HG02798 (cell line): ENCODE results near the gene GGA1.

ENCODE experiments used
- ATAC-seq: cut with Tn5 transposase; IDR thresholded peaks from one replicate; pipeline ENCODE4 v1.9.1; 2021; ENCODE audit warnings: mild to moderate bottlenecking; ENCODE audit not compliant: unreplicated experiment, poor library complexity

Gene GGA1, protein sequence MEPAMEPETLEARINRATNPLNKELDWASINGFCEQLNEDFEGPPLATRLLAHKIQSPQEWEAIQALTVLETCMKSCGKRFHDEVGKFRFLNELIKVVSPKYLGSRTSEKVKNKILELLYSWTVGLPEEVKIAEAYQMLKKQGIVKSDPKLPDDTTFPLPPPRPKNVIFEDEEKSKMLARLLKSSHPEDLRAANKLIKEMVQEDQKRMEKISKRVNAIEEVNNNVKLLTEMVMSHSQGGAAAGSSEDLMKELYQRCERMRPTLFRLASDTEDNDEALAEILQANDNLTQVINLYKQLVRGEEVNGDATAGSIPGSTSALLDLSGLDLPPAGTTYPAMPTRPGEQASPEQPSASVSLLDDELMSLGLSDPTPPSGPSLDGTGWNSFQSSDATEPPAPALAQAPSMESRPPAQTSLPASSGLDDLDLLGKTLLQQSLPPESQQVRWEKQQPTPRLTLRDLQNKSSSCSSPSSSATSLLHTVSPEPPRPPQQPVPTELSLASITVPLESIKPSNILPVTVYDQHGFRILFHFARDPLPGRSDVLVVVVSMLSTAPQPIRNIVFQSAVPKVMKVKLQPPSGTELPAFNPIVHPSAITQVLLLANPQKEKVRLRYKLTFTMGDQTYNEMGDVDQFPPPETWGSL

DNA sequence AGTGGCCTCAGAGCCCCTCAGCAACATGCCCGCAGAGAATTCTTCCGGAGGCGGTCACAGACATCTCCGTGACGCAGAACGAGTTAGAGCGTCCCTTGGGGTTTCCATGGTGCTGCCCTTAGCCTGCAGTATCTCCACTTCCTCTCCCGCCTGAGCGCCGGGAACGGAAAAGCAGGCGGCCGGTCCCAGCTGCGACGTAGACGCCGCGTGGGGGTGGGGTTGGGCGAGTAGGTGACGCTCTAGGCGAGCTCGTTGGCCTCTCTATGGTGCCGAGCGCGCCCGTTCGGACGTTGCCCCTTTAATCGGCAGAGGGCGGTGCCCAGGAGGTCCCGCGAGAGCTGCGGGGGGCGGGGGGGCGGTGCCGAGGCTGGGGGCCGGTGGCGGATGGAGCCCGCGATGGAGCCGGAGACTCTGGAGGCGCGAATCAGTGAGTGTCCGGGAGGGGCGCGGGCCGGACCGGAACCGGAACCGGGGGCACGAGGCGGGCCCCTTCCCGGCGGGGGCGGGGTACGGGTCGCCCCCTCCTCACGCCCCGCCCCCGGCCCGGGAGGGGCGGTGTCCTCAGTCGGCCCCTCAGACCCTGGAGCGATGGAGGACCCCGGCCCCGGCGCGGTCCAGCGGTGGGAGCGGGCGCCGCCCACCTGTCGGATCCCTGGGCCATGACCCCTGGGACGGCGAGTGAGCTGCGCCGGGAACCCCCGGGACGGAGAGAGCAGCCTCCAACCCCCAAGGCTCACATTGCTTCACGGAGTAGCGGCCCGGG is at the start of gene GGA1:
GGA1 (plus strand) TSS at position 358 of the 763 bp plus-strand sequence; CDS start at position 385, 27 bp downstream.
- peak; percentile 84 for ATAC-seq

DNA sequence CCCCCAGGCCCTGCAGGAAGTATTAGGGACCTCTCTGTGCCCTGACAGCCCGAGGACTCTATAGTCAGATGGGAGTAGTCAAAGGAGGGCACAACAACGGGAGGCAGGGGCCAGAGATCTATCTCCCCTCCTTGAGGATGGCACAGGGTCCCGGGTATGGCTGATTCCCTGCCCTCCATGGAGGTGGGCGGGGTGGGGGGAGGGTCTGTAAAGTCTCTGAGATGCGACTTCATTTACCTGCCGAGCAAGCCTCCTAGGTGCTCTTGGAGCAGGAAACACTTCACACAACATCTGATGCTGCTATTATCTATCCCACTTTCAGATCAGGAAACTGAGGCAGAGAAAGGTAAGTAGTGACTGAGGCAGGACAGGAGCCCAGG is 49.1 kb upstream of the GGA1 start:
- ATAC-seq = no peak

DNA sequence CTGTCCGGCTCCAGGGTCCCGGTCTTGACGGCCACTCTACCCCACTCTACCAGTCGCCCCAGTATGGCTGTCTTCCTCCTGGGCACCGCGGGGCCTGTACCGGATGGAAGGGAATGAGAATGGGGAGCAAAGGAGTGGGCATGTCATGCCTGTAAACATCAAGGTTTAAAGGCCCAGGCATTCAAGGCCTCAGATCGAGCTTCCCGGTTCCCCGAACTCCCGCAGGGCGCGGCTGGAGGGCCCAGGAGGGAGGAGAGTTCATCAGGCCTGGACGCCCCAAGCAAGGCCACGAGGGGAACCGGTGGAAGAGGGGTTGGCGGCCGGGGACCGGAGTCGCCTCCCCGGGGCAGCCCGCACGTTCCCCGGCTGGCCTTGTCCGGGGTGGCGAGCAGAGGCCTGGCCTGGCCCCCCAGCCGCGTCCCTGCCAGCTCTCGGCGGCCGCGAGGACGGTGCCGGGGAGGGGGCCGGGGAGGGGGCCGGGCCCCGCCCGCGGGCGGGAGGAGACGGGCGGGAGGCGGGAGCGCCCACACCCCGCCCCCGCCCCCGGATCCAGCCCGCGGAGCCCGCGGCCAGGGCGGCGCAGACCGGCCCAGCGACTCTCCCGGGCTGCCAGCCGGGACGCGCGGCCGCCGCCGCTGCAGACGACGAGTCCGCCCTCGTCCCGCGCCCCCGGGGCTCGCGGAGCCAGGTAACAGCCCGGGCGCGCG is 48.6 kb upstream of the GGA1 start, which contains the start of gene CDC42EP1:
CDC42EP1 (plus strand) TSS at position 580 of the 707 bp plus-strand sequence. CDS start 5,870 bp downstream, outside the sequence.
- no peak for ATAC-seq

DNA sequence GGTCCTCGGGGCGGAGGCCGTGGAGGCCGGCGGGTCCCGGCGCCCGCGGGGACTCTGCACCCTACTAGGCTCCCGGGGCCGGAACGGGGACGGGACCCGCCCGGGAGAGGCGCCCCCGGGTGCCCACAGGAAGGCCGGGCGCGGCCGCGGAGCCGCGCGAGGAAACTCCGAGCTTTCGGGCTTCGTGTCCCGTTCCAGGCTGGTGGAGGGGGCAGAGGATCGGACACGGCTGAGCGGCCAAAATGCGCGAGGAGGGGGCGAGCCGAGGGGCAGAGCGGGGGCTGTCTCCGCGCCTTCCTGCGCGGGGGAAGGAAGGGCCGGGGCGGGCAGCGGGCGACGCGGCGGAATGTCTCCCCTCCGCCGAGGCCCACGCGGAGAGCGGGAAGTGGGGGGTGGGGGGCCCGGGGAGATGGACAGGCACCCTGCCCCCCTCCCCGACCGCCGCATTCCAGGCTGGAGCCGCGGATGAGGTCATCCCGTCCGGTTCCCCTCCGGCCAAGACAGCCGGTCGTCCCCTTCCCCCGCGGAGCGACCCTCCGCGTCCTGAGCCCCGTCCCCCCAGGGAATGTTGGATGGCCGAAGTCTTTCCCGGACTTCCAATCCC is 47.9 kb upstream of the GGA1 start:
- no peak for ATAC-seq

DNA sequence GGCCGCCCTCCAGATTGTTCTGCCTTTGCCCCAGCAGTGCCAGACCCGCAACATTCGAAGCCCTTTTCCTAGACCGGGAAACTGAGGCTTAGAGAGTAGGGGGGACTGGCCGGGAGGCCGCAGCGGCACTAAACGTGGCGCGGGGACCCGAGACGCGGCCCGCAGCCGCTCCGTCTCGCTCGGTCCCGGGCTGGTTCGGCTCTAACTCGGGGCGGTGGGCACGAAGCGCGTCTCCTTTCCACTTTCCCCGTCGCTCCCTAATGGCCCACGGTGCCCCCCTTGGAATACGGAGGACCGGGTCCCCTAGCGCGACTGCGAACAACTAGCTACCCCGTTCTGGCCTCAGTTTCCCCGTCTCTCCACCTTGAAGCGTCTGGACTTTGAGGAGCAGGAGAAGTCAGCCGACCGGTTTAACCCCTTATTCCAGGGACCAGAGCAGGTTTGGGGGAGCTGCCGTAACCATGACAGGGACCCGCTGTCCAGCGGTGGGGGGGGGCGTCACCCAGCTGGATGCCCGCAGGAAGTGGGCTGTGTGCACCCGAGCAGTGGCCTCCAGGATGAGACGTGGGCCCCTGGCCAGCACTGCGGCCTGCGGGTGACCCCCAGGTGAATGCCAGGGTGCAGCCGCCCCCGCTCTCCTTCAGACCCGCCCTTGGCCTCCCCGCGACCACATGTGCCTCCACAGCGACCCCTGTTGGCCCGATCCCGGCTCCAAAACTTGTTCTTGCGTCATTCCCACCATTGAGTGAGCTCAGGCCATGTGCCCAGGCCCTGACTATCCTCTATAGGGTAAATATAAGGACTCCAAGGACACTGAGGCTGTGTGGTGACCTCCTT is 47.2 kb upstream of the GGA1 start:
- ATAC-seq = no peak

DNA sequence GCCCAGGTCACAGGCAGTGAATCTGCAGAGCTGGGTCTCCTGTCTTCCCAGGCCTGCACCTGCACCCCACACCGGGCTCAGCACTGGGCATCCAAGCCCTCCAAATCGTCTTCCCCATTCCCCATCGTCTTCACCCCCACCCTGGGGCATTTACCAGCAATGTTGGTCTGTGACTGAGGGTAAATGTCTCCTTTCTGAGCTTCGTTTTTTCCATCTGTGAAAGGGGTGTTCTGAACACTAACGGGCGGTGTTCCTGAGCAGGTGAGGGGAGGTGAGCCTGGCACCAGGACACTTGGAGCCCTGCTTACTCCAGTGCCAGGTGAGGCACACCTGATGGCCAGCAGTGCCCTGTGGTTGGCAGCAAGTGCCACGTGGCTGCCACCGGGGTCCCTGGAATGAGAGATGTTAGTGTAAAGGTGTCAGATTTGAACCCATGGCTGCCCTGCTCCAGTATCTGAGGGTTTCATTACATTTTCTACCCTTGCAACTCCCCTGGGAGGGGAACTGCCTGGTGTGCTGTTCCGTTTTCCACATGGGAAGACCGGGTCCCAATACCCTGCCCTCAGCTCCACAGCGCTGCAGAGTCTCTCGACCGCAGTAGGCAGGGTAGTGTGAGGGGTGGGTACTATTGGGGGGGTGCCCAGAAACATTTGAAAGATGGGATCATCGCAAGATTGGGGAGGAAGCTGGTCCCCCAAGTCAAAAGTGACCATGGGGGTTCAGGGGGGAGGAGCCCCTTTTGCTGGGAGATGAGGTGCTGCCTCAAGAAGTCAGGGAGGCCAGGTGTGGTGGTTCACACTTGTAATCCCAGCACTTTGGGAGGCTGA is 46.4 kb upstream of the GGA1 start:
- ATAC-seq = no peak

DNA sequence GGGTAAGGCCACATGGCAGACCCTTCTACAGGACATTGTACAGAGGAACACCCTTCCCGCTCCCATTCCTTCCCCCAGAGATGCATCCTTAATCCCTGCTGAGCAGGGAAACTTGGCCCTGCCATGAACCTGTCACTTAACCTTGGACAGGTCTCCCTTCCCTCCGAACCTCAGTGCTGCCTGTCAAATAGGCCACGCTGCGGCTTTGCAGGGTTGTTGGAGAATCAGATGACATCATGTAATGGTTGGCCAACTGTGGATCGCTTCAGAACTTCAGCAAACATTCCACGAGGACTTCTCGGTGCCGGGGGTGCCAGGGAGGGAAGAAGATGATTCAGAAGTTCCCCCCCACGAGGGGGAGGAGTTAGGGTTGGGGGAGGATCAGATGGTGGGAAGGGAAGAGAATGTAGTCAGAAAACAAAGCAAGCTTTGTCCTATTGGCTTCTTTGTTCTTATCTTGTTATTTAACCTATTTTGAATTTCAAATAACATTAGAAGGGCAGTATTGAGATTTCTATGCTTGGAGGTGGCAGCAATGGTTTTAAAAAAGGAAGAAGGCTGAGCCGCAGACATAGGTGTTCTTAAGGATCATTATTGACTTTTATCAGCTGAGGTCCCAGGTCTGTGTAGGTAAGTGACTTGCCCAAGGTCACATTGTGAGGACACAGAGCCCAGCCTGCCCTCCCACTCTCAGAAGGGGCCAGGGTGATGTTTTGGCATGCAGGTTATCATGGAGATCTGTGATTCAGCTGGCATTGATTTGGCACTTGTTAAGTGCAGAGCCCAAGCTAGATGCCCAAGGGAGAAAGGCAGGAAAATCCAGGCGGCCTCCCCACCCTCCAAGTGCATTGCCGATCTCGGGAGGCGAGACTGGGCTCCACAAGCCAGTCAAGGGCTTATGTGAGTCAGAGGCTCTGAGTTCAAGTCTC is 45.2 kb upstream of the GGA1 start:
- no peak for ATAC-seq

DNA sequence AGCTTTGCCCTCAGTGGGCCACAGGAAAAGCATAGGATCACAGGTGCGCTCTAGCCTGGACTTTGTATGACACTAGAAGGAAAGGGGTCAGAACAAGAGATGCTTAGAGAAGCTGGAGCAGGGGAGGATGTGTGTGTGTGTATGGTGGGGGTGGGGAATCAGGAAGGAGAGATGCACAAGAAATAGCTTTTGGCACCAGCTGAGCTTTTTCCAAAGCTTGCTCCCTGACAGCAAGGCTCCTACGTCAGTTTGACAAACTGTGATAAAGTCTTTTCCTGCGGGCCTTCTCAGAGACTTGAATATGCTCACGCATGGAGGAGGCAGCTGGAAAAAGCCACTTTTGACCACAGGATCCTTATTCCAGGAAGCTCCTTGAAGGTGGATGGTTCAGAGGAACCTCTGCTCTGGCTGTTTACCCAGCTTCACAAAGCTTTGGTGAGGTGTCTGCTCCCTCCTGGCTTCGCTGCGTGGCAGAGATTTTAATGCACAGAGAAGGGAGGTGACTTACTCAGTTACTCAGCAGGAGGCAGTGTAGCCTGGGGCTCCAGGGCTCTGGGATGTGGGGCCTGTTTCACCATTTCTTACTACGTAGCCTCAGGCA is 44.4 kb upstream of the GGA1 start:
- no peak for ATAC-seq

DNA sequence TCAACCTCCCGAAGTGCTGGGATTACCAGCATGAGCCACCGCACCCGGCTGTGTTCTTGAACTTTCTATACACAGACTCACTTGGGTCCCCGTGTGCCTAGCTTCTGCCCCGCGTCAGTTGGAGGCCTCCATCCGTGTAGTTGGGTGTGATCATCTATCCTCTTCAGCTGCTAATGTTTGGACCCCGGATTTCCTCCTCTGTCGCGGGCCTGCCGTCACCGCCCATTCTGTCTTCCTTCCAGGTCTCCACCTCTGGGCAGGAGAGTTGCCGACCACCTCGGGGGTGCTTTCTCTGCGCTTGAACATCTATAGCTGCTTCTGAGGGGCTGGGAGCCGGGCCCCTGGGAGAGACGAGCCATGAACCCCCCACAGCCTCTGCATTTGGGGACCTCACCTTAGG is 42.8 kb upstream of the GGA1 start:
- no peak for ATAC-seq

DNA sequence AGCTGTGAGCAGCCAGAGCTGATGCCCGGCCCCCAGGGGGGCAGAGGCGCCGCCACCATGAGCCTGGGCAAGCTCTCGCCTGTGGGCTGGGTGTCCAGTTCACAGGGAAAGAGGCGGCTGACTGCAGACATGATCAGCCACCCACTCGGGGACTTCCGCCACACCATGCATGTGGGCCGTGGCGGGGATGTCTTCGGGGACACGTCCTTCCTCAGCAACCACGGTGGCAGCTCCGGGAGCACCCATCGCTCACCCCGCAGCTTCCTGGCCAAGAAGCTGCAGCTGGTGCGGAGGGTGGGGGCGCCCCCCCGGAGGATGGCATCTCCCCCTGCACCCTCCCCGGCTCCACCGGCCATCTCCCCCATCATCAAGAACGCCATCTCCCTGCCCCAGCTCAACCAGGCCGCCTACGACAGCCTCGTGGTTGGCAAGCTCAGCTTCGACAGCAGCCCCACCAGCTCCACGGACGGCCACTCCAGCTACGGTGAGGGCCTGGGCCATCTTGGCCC is 42.3 kb upstream of the GGA1 start:
- no peak for ATAC-seq

DNA sequence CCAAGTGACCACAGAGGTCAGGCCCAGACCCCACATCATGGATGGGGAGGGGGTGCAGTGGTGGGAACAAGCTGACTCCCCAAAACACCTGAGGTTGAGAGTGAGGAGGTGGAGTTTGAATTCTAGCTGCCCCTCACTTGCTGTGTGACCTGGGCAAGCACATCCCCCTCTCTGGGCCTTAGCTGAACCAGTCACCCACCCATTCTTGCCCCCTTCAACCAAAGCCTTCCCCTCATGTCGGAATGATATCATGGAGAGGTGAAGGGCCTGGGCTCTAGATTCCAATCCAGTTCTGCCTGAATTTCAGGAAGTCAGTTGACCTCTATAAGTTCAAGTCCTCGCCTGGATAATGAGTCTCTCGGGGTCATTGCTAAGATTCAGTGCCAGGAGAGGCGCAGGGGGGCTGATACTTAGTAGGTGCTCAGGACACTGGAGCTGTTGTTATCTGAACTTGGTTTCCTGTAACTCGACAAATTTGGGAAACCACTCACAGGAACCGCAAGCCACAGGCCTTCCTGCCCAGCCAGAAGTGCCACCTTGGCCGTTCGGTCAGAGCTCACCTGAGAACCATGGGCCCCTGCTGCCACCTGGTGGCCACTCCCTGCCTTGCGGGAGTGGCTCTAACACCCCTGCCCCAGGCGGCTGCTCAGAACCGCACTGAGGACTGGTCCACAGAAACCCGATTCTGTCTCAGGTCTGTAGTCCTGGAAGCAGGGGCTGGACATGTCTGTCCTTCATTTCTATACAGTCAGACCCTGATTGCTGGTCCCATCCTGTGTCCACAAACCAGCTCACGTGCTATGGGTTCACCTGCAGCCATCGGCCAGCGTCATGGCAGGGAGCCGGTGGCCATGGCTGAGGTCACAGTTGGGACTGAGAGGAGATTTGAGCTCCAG is 41.5 kb upstream of the GGA1 start:
- ATAC-seq = peak; percentile 82

DNA sequence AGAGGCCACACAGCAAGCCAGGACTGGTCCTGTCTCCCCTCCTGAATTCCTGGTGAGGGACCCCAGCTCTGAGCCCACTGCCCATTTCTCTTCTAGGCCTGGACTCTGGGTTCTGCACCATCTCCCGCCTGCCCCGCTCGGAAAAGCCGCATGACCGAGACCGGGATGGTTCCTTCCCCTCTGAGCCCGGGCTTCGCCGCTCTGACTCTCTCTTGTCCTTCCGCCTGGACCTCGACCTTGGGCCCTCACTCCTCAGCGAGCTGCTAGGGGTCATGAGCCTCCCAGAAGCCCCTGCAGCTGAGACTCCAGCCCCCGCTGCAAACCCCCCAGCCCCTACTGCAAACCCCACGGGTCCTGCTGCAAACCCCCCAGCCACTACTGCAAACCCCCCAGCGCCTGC is 40.6 kb upstream of the GGA1 start:
- ATAC-seq = no peak

DNA sequence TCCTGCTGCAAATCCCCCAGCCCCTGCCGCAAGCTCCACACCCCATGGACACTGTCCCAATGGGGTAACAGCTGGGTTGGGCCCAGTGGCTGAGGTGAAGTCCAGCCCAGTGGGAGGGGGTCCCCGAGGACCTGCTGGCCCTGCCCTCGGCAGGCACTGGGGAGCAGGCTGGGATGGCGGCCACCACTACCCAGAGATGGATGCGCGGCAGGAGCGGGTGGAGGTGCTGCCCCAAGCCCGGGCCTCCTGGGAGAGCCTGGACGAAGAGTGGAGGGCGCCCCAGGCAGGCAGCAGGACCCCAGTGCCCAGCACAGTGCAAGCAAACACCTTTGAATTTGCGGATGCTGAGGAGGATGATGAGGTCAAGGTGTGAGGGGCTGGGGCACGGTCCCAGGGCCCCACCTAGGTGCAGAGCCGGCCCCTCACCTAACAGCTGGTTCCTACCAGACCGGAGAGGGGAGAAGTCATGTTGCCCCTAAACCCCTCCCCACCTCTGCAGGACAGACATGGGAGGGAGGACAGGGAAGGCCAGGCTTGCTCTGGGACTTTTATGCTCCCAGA is 40.1 kb upstream of the GGA1 start:
- ATAC-seq = no peak

DNA sequence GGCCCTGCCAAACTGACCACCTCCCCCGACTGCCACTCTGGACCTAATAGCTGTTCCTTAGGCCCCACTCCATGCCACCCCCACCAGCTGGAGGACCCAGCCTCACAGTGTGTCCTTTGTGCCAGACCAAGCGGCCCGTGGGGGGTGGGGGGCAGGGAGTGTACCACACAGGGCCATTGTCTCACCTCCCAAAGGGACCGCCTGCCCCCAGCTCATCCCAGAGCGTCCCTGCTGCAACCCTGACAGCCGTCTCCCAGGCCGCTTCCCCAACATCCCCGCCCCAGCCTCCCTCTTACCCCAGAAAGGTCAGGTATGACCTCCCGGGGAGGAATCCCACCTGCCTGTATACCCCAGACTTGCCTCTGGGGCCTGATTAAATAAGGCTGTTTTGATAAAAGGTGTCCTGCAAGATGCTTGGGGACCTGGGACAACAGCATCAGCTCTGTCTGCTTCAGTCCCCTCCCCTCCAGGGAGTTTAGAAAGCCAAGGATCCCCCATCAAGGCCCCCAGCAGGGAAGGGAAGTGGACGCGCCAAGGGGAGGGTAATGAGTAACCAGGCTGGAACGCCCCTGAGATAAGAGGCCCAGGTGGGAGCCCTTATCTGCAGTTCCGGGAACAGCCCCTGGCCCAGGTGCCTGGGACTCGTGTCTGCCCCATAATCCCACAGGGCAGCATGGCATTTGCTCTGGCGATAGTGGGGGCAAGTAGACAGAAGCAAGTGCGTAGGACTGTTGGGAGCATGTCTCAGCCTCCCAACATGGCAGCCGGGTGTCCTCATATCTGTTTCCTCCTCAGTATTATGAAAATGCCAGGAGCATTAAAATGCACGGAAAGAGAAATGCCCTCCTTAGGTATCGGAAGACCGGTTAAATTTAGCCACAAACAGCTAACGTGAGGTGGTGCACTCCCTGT is 39.4 kb upstream of the GGA1 start:
- ATAC-seq = no peak
